Smooth muscle cell (in vitro differentiated cells): Measurements from ENCODE around the gene SREBF2. TPM values are rescaled to one million over a fixed set of nuclear protein-coding genes. Genes with fewer than 3 reads are reported as not detected.

Source experiments
- DNase-seq: peaks from one replicate; lab custom pipeline; 2025; ENCODE audit not compliant: unreplicated experiment; lab: John Stamatoyannopoulos, UW
- H2AFZ ChIP-seq: fragments of 200-600 bp; sonication (generic); 2 replicates; pipeline ENCODE4 v1.6.0; 2016; ENCODE audit warnings: antibody characterized with exemption, low read depth, mild to moderate bottlenecking
- H3F3A ChIP-seq: fragments of 200-600 bp; sonication (generic); 2 replicates; pipeline ENCODE4 v1.6.0; 2017; ENCODE audit warnings: antibody characterized with exemption, low read depth
- H3K27ac ChIP-seq: fragments of 200-600 bp; sonication (generic); 2 replicates; pipeline ENCODE4 v1.5.1; 2016; ENCODE audit warnings: low read depth, mild to moderate bottlenecking
- H3K27me3 ChIP-seq: fragments of 200-600 bp; sonication (generic); 2 replicates; pipeline ENCODE4 v1.6.1; 2016; ENCODE audit warnings: low read depth, mild to moderate bottlenecking
- H3K36me3 ChIP-seq: fragments of 200-600 bp; sonication (generic); 2 replicates; pipeline ENCODE4 v1.5.1; 2016; ENCODE audit warnings: low read depth
- H3K4me1 ChIP-seq: fragments of 200-600 bp; sonication (generic); 2 replicates; pipeline ENCODE4 v1.5.1; 2016; ENCODE audit warnings: low read depth
- H3K4me2 ChIP-seq: fragments of 200-600 bp; sonication (generic); 2 replicates; pipeline ENCODE4 v1.6.0; 2016; ENCODE audit warnings: mild to moderate bottlenecking
- H3K4me3 ChIP-seq: fragments of 200-600 bp; sonication (generic); 2 replicates; pipeline ENCODE4 v1.5.1; 2016; ENCODE audit warnings: mild to moderate bottlenecking
- H3K79me2 ChIP-seq: fragments of 200-600 bp; sonication (generic); 2 replicates; pipeline ENCODE4 v1.6.0; 2016; ENCODE audit warnings: low read depth, mild to moderate bottlenecking
- H3K9ac ChIP-seq: fragments of 200-600 bp; sonication (generic); 2 replicates; pipeline ENCODE4 v1.6.0; 2016; ENCODE audit warnings: low read depth
- H3K9me3 ChIP-seq: fragments of 200-600 bp; sonication (generic); replicated peaks from 2 replicates; pipeline ENCODE4 v1.5.1; 2016; ENCODE audit warnings: low read depth
- H4K20me1 ChIP-seq: fragments of 200-600 bp; sonication (generic); 2 replicates; pipeline ENCODE4 v1.6.0; 2016; ENCODE audit warnings: low read depth
- CTCF ChIP-seq: fragments of 200-600 bp; sonication (generic); IDR thresholded peaks from 2 replicates; pipeline ENCODE4 v1.5.1; 2017; ENCODE audit warnings: borderline replicate concordance, mild to moderate bottlenecking, antibody characterized with exemption; ENCODE audit not compliant: insufficient read depth, poor library complexity, severe bottlenecking
- WGBS: methylation state at CpG from one replicate; pipeline ENCODE4 v1.1.7; 2016; ENCODE audit warnings: low lambda C conversion rate; 5-methylcytosine and 5-hydroxymethylcytosine counted together
- polyA plus RNA-seq: library from polyadenylated mRNA; unstranded; fragments of >200 nt; fragmentation: Nextera tagmentation; extraction: Ambion mirVana; gene quantifications from 2 replicates; pipeline ENCODE4 v1.2.1, GENCODE V29; 2016
- total RNA-seq: library from RNA; depleted of rRNA; stranded (reverse); fragments of >200 nt; gene quantifications from 2 replicates; pipeline ENCODE4 v1.2.3, GENCODE V29; 2014

Gene SREBF2
- total and polyA plus RNA-seq, 2 experiments from 2014 or later = 62.9 to 78.2 TPM

GRCh38 chr22:41798736-41799135 lies 34.2 kb upstream of the SREBF2 start:
- Histone ChIP-seq H3K27ac (no peak overlapping the region), H4K20me1 (no peaks in the 10 kb centered on the region), H3K4me3 (no peak overlapping the region), H3K36me3 (no peaks in the 10 kb centered on the region), H3K27me3 (no peaks in the 10 kb centered on the region), H3K4me2 (no peak overlapping the region), H3F3A (no peaks in the 10 kb centered on the region), H2AFZ (no peak overlapping the region), H3K9ac (no peak overlapping the region), H3K4me1 (peaks cover 9% of the 10 kb centered on the region), H3K9me3 (no peaks in the 10 kb centered on the region), H3K79me2 (peaks cover 14% of the 10 kb centered on the region)
- TF ChIP-seq CTCF = no peak
- no peak for DNase-seq
- 92% methylated on average over 2 of the region's 2 CpGs for WGBS

GRCh38 chr22:41799486-41800347 lies 33.2 kb upstream of the SREBF2 start:
- Histone ChIP-seq H3K36me3 (no peaks in the 10 kb centered on the region), H3K9ac (peak overlapping the region; percentile 66), H4K20me1 (no peaks in the 10 kb centered on the region), H3K27ac (peak overlapping the region; percentile 58), H3K4me3 (peak overlapping the region; percentile 74), H2AFZ (peak overlapping the region; percentile 98), H3F3A (no peaks in the 10 kb centered on the region), H3K9me3 (no peaks in the 10 kb centered on the region), H3K27me3 (no peaks in the 10 kb centered on the region), H3K79me2 (peaks cover 16% of the 10 kb centered on the region), H3K4me2 (peak overlapping the region; percentile 98), H3K4me1 (peaks cover 9% of the 10 kb centered on the region)
- DNase-seq = no peak
- TF ChIP-seq CTCF = no peak
- WGBS = 50% methylated on average over 38 of the region's 38 CpGs

- Histone ChIP-seq H3K4me2 (peak within 1 kb of the TSS; percentile 98), H3K9me3 (no peaks in the 10 kb centered on the region), H3K27ac (peak within 1 kb of the TSS; percentile 58), H3K4me1 (peaks cover 9% of the 10 kb centered on the region), H3K27me3 (no peaks in the 10 kb centered on the region), H3F3A (no peaks in the 10 kb centered on the region), H3K79me2 (peaks cover 18% of the 10 kb centered on the region), H2AFZ (peak within 1 kb of the TSS; percentile 98), H3K4me3 (peak within 1 kb of the TSS; percentile 74), H4K20me1 (no peaks in the 10 kb centered on the region), H3K36me3 (no peaks in the 10 kb centered on the region), H3K9ac (peak within 1 kb of the TSS; percentile 66)
- DNase-seq = peak; percentile 61
- no peak for TF ChIP-seq CTCF
- WGBS = under 1% methylated on average over 52 of the region's 52 CpGs
Observed at GRCh38 chr22:41800348-41801146, 32.4 kb upstream of the SREBF2 start, which contains the start of gene CCDC134. Gene CCDC134, plus strand, starts transcription at chr22:41800679. Its CDS starts 8,212 bp downstream, at chr22:41808891.
